Esophagus muscularis mucosa (tissue), 3 donors: ENCODE results near the gene LRRIQ1.

Source experiments
- CTCF ChIP-seq, 3 experiments: fragments of 200-600 bp in 2 of 3; fragments of 450-650 bp in 1 of 3; sonication (generic) in 2 of 3; IDR thresholded peaks; one replicate each; pipeline ENCODE4 v1.5.1; 2017 to 2019; ENCODE audit warnings: antibody characterized with exemption in 3 of 3, mild to moderate bottlenecking in 2 of 3, moderate library complexity in 1 of 3
- EP300 ChIP-seq: sonication (generic); formaldehyde crosslinking; IDR thresholded peaks from one replicate; pipeline ENCODE4 v1.6.1; 2017; ENCODE audit warnings: antibody characterized with exemption

GRCh38 chr12:85092814-85093370 lies 56.7 kb downstream of the LRRIQ1 start:
- TF ChIP-seq CTCF (IDR thresholded peaks at IDR 0.05) (no peak), EP300 (no peak)
